Measurements from ENCODE around the gene TIGAR. TPM values are rescaled to one million over a fixed set of nuclear protein-coding genes. Genes with fewer than 3 reads are reported as not detected.

Gene TIGAR
- total and polyA plus RNA-seq, 7 experiments from 2014 or later: 4.4 to 15.8 (median 8.2) TPM

GRCh38 chr12:4383304-4383865 is 62.4 kb downstream of the TIGAR start:
- H3K36me3 Mint-ChIP-seq: no peaks in the 10 kb centered on the region
- Histone ChIP-seq H3K4me1 (ENCODE audit: control insufficient read depth in 2 of 2, insufficient read depth in 2 of 2, low read length in 2 of 2) (no peaks in the 10 kb centered on the region), H3K9me3 (ENCODE audit: control insufficient read depth in 2 of 3, low read length in 3 of 3) (no peaks in the 10 kb centered on the region), H3K27me3 (ENCODE audit: control insufficient read depth in 2 of 2, insufficient read depth in 2 of 2, low read length in 2 of 2) (no peaks in the 10 kb centered on the region), H3K36me3 (ENCODE audit: control insufficient read depth in 2 of 3, insufficient read depth in 3 of 3, low read length in 3 of 3) (no peaks in the 10 kb centered on the region), H3K27ac (ENCODE audit: low read depth, low read length) (no peak overlapping the region), H3K4me3 (ENCODE audit: low read length) (no peak overlapping the region)
- no peak for ATAC-seq
- H3K27me3 Mint-ChIP-seq: peaks cover 0 to 50% (median 9%) of the 10 kb centered on the region in 5 donors
- peaks cover 0 to 2% (median 0%) of the 10 kb centered on the region in 7 donors for H3K4me1 Mint-ChIP-seq
- no peaks in the 10 kb centered on the region for H3K9me3 Mint-ChIP-seq
- intact Hi-C loops (cut with micrococcal nuclease): no loop called here
- DNase-seq: no peak
- H3K27ac Mint-ChIP-seq: no peak overlapping the region
- CTCF ChIA-PET: no interaction called here
- no peak overlapping the region for H3K4me3 Mint-ChIP-seq
- POLR2A ChIA-PET: no interaction called here

GRCh38 chr12:4386801-4387200 is 65.8 kb downstream of the TIGAR start:
- H3K9me3 Mint-ChIP-seq: no peaks in the 10 kb centered on the region
- no peak overlapping the region for H3K4me3 Mint-ChIP-seq
- intact Hi-C loops (cut with micrococcal nuclease): no loop called here
- no peak for ATAC-seq
- H3K27ac Mint-ChIP-seq: no peak overlapping the region
- no peaks in the 10 kb centered on the region for H3K4me1 Mint-ChIP-seq
- no peaks in the 10 kb centered on the region for H3K9me3 ChIP-seq (ENCODE audit: control insufficient read depth in 2 of 3, low read length in 3 of 3)
- H3K4me3 ChIP-seq (ENCODE audit: low read length): no peak overlapping the region
- no peaks in the 10 kb centered on the region for H3K36me3 ChIP-seq (ENCODE audit: control insufficient read depth in 2 of 3, insufficient read depth in 3 of 3, low read length in 3 of 3)
- no peak overlapping the region for H3K27ac ChIP-seq (ENCODE audit: low read depth, low read length)
- no peak for DNase-seq
- ChIA-PET CTCF (no interaction called here), POLR2A (no interaction called here)
- H3K36me3 Mint-ChIP-seq: no peaks in the 10 kb centered on the region
- H3K4me1 ChIP-seq (ENCODE audit: control insufficient read depth in 2 of 2, insufficient read depth in 2 of 2, low read length in 2 of 2): no peaks in the 10 kb centered on the region
- H3K27me3 ChIP-seq (ENCODE audit: control insufficient read depth in 2 of 2, insufficient read depth in 2 of 2, low read length in 2 of 2): no peaks in the 10 kb centered on the region
- H3K27me3 Mint-ChIP-seq: peaks cover 0 to 30% (median 0%) of the 10 kb centered on the region in 5 donors

- Histone ChIP-seq H3K9me3 (ENCODE audit: control insufficient read depth in 2 of 3, low read length in 3 of 3) (no peaks in the 10 kb centered on the region), H3K27ac (ENCODE audit: low read depth, low read length) (no peak overlapping the region), H3K4me1 (ENCODE audit: control insufficient read depth in 2 of 2, insufficient read depth in 2 of 2, low read length in 2 of 2) (no peaks in the 10 kb centered on the region), H3K36me3 (ENCODE audit: control insufficient read depth in 2 of 3, insufficient read depth in 3 of 3, low read length in 3 of 3) (no peaks in the 10 kb centered on the region), H3K4me3 (ENCODE audit: low read length) (no peak overlapping the region), H3K27me3 (ENCODE audit: control insufficient read depth in 2 of 2, insufficient read depth in 2 of 2, low read length in 2 of 2) (no peaks in the 10 kb centered on the region)
- Mint-ChIP-seq H3K9me3 (no peaks in the 10 kb centered on the region), H3K27ac (no peak overlapping the region), H3K36me3 (no peaks in the 10 kb centered on the region), H3K27me3 (peaks cover 0 to 35% (median 0%) of the 10 kb centered on the region in 5 donors), H3K4me3 (no peak overlapping the region), H3K4me1 (peaks cover 0 to 3% (median 0%) of the 10 kb centered on the region in 7 donors)
- ATAC-seq (no peak), DNase-seq (no peak)
- CTCF ChIA-PET: no interaction called here
- intact Hi-C loops (cut with micrococcal nuclease): no loop called here
- POLR2A ChIA-PET: no interaction called here
Observed at GRCh38 chr12:4387607-4388006, 66.6 kb downstream of the TIGAR start.

- H3K27ac ChIP-seq (ENCODE audit: low read depth, low read length): no peak overlapping the region
- H3K9me3 Mint-ChIP-seq: no peaks in the 10 kb centered on the region
- no peaks in the 10 kb centered on the region for H3K9me3 ChIP-seq (ENCODE audit: control insufficient read depth in 2 of 3, low read length in 3 of 3)
- H3K4me3 ChIP-seq (ENCODE audit: low read length): no peak overlapping the region
- H3K4me1 ChIP-seq (ENCODE audit: control insufficient read depth in 2 of 2, insufficient read depth in 2 of 2, low read length in 2 of 2): no peaks in the 10 kb centered on the region
- ATAC-seq: no peak
- H3K27ac Mint-ChIP-seq: no peak overlapping the region
- ChIA-PET CTCF (no interaction called here), POLR2A (no interaction called here)
- no peaks in the 10 kb centered on the region for H3K36me3 ChIP-seq (ENCODE audit: control insufficient read depth in 2 of 3, insufficient read depth in 3 of 3, low read length in 3 of 3)
- intact Hi-C loops (cut with micrococcal nuclease): no loop called here
- no peak overlapping the region for H3K4me3 Mint-ChIP-seq
- no peaks in the 10 kb centered on the region for H3K36me3 Mint-ChIP-seq
- H3K4me1 Mint-ChIP-seq: peaks cover 0 to 3% (median 0%) of the 10 kb centered on the region in 7 donors
- H3K27me3 ChIP-seq (ENCODE audit: control insufficient read depth in 2 of 2, insufficient read depth in 2 of 2, low read length in 2 of 2): no peaks in the 10 kb centered on the region
- peaks cover 0 to 39% (median 3%) of the 10 kb centered on the region in 5 donors for H3K27me3 Mint-ChIP-seq
- DNase-seq: no peak
Observed at GRCh38 chr12:4388032-4388431, 67.0 kb downstream of the TIGAR start.

- CTCF ChIA-PET: no interaction called here
- H3K4me1 Mint-ChIP-seq: peaks cover 0 to 3% (median 0%) of the 10 kb centered on the region in 7 donors
Observed at GRCh38 chr12:4388662-4389061, 67.6 kb downstream of the TIGAR start.

GRCh38 chr12:4392223-4392742 is 71.3 kb downstream of the TIGAR start:
- no peak for ATAC-seq
- POLR2A ChIA-PET: no interaction called here
- H3K27ac Mint-ChIP-seq: no peak overlapping the region
- H3K4me1 Mint-ChIP-seq: peaks cover 0 to 3% (median 0%) of the 10 kb centered on the region in 7 donors
- H3K9me3 Mint-ChIP-seq: no peaks in the 10 kb centered on the region
- intact Hi-C loops (cut with micrococcal nuclease): no loop called here
- Histone ChIP-seq H3K36me3 (ENCODE audit: control insufficient read depth in 2 of 3, insufficient read depth in 3 of 3, low read length in 3 of 3) (no peaks in the 10 kb centered on the region), H3K4me3 (ENCODE audit: low read length) (no peak overlapping the region), H3K27me3 (ENCODE audit: control insufficient read depth in 2 of 2, insufficient read depth in 2 of 2, low read length in 2 of 2) (no peaks in the 10 kb centered on the region), H3K4me1 (ENCODE audit: control insufficient read depth in 2 of 2, insufficient read depth in 2 of 2, low read length in 2 of 2) (no peaks in the 10 kb centered on the region), H3K27ac (ENCODE audit: low read depth, low read length) (no peak overlapping the region), H3K9me3 (ENCODE audit: control insufficient read depth in 2 of 3, low read length in 3 of 3) (no peaks in the 10 kb centered on the region)
- peaks cover 0 to 4% (median 0%) of the 10 kb centered on the region in 5 donors for H3K36me3 Mint-ChIP-seq
- CTCF ChIA-PET: no interaction called here
- H3K27me3 Mint-ChIP-seq: peaks cover 12 to 54% (median 23%) of the 10 kb centered on the region in 5 donors
- no peak overlapping the region for H3K4me3 Mint-ChIP-seq
- DNase-seq: no peak

More at GRCh38 chr12:4388662-4389061, 67.6 kb downstream of the TIGAR start:
- POLR2A ChIA-PET: no interaction called here
- Mint-ChIP-seq H3K4me3 (no peak overlapping the region), H3K27me3 (peaks cover 0 to 43% (median 8%) of the 10 kb centered on the region in 5 donors), H3K9me3 (no peaks in the 10 kb centered on the region), H3K36me3 (no peaks in the 10 kb centered on the region), H3K27ac (no peak overlapping the region)
- DNase-seq (no peak), ATAC-seq (no peak)
- intact Hi-C loops (cut with micrococcal nuclease): no loop called here
- Histone ChIP-seq H3K4me1 (ENCODE audit: control insufficient read depth in 2 of 2, insufficient read depth in 2 of 2, low read length in 2 of 2) (no peaks in the 10 kb centered on the region), H3K27ac (ENCODE audit: low read depth, low read length) (no peak overlapping the region), H3K4me3 (ENCODE audit: low read length) (no peak overlapping the region), H3K27me3 (ENCODE audit: control insufficient read depth in 2 of 2, insufficient read depth in 2 of 2, low read length in 2 of 2) (no peaks in the 10 kb centered on the region), H3K9me3 (ENCODE audit: control insufficient read depth in 2 of 3, low read length in 3 of 3) (no peaks in the 10 kb centered on the region), H3K36me3 (ENCODE audit: control insufficient read depth in 2 of 3, insufficient read depth in 3 of 3, low read length in 3 of 3) (no peaks in the 10 kb centered on the region)

- ChIA-PET POLR2A (no interaction called here), CTCF (no interaction called here)
- no peaks in the 10 kb centered on the region for H3K4me1 ChIP-seq (ENCODE audit: control insufficient read depth in 2 of 2, insufficient read depth in 2 of 2, low read length in 2 of 2)
- no peak for DNase-seq
- H3K36me3 ChIP-seq (ENCODE audit: control insufficient read depth in 2 of 3, insufficient read depth in 3 of 3, low read length in 3 of 3): no peaks in the 10 kb centered on the region
- H3K27me3 Mint-ChIP-seq: peaks cover 12 to 57% (median 23%) of the 10 kb centered on the region in 5 donors
- H3K4me3 ChIP-seq (ENCODE audit: low read length): no peak overlapping the region
- no peaks in the 10 kb centered on the region for H3K9me3 Mint-ChIP-seq
- intact Hi-C loops (cut with micrococcal nuclease): no loop called here
- peaks cover 0 to 4% (median 0%) of the 10 kb centered on the region in 5 donors for H3K36me3 Mint-ChIP-seq
- no peaks in the 10 kb centered on the region for H3K9me3 ChIP-seq (ENCODE audit: control insufficient read depth in 2 of 3, low read length in 3 of 3)
- ATAC-seq: no peak
- H3K27ac ChIP-seq (ENCODE audit: low read depth, low read length): no peak overlapping the region
- H3K4me1 Mint-ChIP-seq: peaks cover 0 to 3% (median 0%) of the 10 kb centered on the region in 7 donors
- no peaks in the 10 kb centered on the region for H3K27me3 ChIP-seq (ENCODE audit: control insufficient read depth in 2 of 2, insufficient read depth in 2 of 2, low read length in 2 of 2)
- no peak overlapping the region for H3K27ac Mint-ChIP-seq
- H3K4me3 Mint-ChIP-seq: no peak overlapping the region
Observed at GRCh38 chr12:4393211-4393610, 72.2 kb downstream of the TIGAR start.

All from naive thymus-derived CD4-positive, alpha-beta T cell (primary cell).